Skin of body (tissue), 2 donors: ENCODE results near the gene C16orf86. TPM values are rescaled to one million over a fixed set of nuclear protein-coding genes. Genes with fewer than 3 reads are reported as not detected.

ENCODE experiments used
- DNase-seq: peaks from one replicate; lab custom pipeline; 2025; lab: John Stamatoyannopoulos, UW
- total RNA-seq: library from RNA; depleted of rRNA; stranded (reverse); fragments of >200 nt; gene quantifications from one replicate; pipeline ENCODE4 v1.2.3, GENCODE V29; 2014

The C16orf86 gene
- total RNA-seq: 1.8 TPM

- DNase-seq: peak; percentile 67
Observed at GRCh38 chr16:67666559-67667452, at the start of gene C16orf86, which contains the start of gene ENKD1. TSS of gene C16orf86 (plus strand) at chr16:67666814. CDS start at chr16:67666971, 157 bp downstream. TSS of gene ENKD1 (minus strand) at chr16:67666750. CDS start at chr16:67666442, 308 bp downstream.

- no peak for DNase-seq
Observed at GRCh38 chr16:67628216-67628615, 38.4 kb upstream of the C16orf86 start.

GRCh38 chr16:67632415-67633172, 34.0 kb upstream of the C16orf86 start:
- DNase-seq: no peak

- no peak for DNase-seq
Observed at GRCh38 chr16:67636713-67637112, 29.9 kb upstream of the C16orf86 start.

- no peak for DNase-seq
Observed at GRCh38 chr16:67637625-67638024, 29.0 kb upstream of the C16orf86 start.

- DNase-seq: no peak
Observed at GRCh38 chr16:67641779-67642708, 24.6 kb upstream of the C16orf86 start.

- no peak for DNase-seq
Observed at GRCh38 chr16:67644038-67644437, 22.6 kb upstream of the C16orf86 start.

- DNase-seq: no peak
Observed at GRCh38 chr16:67645397-67646121, 21.1 kb upstream of the C16orf86 start.

- DNase-seq: no peak
Observed at GRCh38 chr16:67647111-67647651, 19.4 kb upstream of the C16orf86 start.

GRCh38 chr16:67647681-67648080, 18.9 kb upstream of the C16orf86 start:
- DNase-seq: no peak

- DNase-seq: no peak
Observed at GRCh38 chr16:67648088-67648763, 18.4 kb upstream of the C16orf86 start.

GRCh38 chr16:67648764-67649407, 17.7 kb upstream of the C16orf86 start:
- no peak for DNase-seq

GRCh38 chr16:67649494-67649931, 17.1 kb upstream of the C16orf86 start:
- no peak for DNase-seq

GRCh38 chr16:67650023-67650422, 16.6 kb upstream of the C16orf86 start:
- no peak for DNase-seq

- no peak for DNase-seq
Observed at GRCh38 chr16:67651039-67651438, 15.6 kb upstream of the C16orf86 start.

GRCh38 chr16:67651847-67652246, 14.8 kb upstream of the C16orf86 start:
- no peak for DNase-seq

GRCh38 chr16:67652578-67653127, 14.0 kb upstream of the C16orf86 start:
- DNase-seq: no peak

- no peak for DNase-seq
Observed at GRCh38 chr16:67653128-67653788, 13.4 kb upstream of the C16orf86 start.
